Endothelial cell of umbilical vein (primary cell): ENCODE measurements around the gene CSNK1G2. TPM values are rescaled to one million over a fixed set of nuclear protein-coding genes. Genes with fewer than 3 reads are reported as not detected.

Source experiments
- BruUV-seq: library from RNA; stranded (reverse); fragments of 400-500 nt; replicated peaks from 2 replicates; lab custom pipeline; 2021; lab: Mats Ljungman, UMichigan
- CTCF ChIA-PET: fragments of 300-600, 350-600 bp; sonication (Branson Sonifier 250); formaldehyde crosslinking; loops from one replicate; lab custom pipeline; 2021; ENCODE audit warnings: antibody characterized with exemption, inconsistent platforms; lab: Charles Lee
- POLR2A ChIA-PET: fragments of 300-600, 350-600 bp; sonication (Branson Sonifier 250); formaldehyde crosslinking; loops from one replicate; lab custom pipeline; 2021; ENCODE audit warnings: antibody characterized with exemption, inconsistent platforms; lab: Charles Lee
- DNase-seq: peaks from one replicate; pipeline ENCODE4 v3.0.0-alpha.2; 2011; ENCODE audit warnings: low read depth, low spot score
- FAIRE-seq: peaks from 2 replicates; lab custom pipeline; 2011; peaks lifted over from hg19 to GRCh38; lab: Jason Lieb, UNC
- H2AFZ ChIP-seq: 2 replicates; pipeline ENCODE4 v1.6.0; 2012; ENCODE audit warnings: low read depth, low read length, control low read depth, inconsistent platforms
- H3K27ac ChIP-seq: 2 replicates; pipeline ENCODE4 v1.5.1; 2011; ENCODE audit warnings: low read depth, mild to moderate bottlenecking, control low read depth, low read length, moderate library complexity; ENCODE audit not compliant: insufficient read depth
- H3K27me3 ChIP-seq, 2 experiments: 2 replicates each; pipeline versions ENCODE4 v1.6.0 to v1.6.1; 2011; ENCODE audit warnings: low read length in 2 of 2, mixed read lengths in 1 of 2; ENCODE audit not compliant: control insufficient read depth in 2 of 2, insufficient read depth in 2 of 2
- H3K36me3 ChIP-seq, 2 experiments: 2 replicates in 1 of 2; 3 replicates in 1 of 2; pipeline ENCODE4 v1.5.1; 2011; ENCODE audit warnings: low read length in 2 of 2, mild to moderate bottlenecking in 1 of 2, moderate library complexity in 1 of 2; ENCODE audit not compliant: control insufficient read depth in 2 of 2, insufficient read depth in 2 of 2; ENCODE audit errors: extremely low read depth in 1 of 2
- H3K4me1 ChIP-seq: 3 replicates; pipeline ENCODE4 v1.5.1; 2011; ENCODE audit warnings: mild to moderate bottlenecking, low read length; ENCODE audit not compliant: control insufficient read depth, insufficient read depth; ENCODE audit errors: extremely low read depth
- H3K4me2 ChIP-seq: 2 replicates; pipeline ENCODE4 v1.6.1; 2011; ENCODE audit warnings: low read length, control low read depth, mixed read lengths; ENCODE audit not compliant: insufficient read depth
- H3K4me3 ChIP-seq, 3 experiments: fragments of 200-600 bp in 1 of 3; sonication (generic), shearing (Covaris generic) in 1 of 3; replicated peaks in 1 of 3; 2 replicates each; pipeline ENCODE4 v1.5.1; 2011 to 2016; ENCODE audit warnings: control low read depth in 3 of 3, low read length in 3 of 3, mild to moderate bottlenecking in 2 of 3, inconsistent platforms in 1 of 3, low read depth in 1 of 3, moderate library complexity in 1 of 3; ENCODE audit not compliant: insufficient read depth in 1 of 3
- H3K79me2 ChIP-seq: 2 replicates; pipeline ENCODE4 v1.6.0; 2012; ENCODE audit warnings: low read length, inconsistent platforms; ENCODE audit not compliant: control insufficient read depth, insufficient read depth
- H3K9ac ChIP-seq: replicated peaks from 2 replicates; pipeline ENCODE3; 2011; ENCODE audit warnings: low read length, control low read depth; ENCODE audit not compliant: insufficient read depth; ENCODE audit errors: extremely low read depth
- H3K9me1 ChIP-seq: replicated peaks from 3 replicates; pipeline ENCODE4 v1.6.0; 2011; ENCODE audit warnings: mild to moderate bottlenecking, low read length; ENCODE audit not compliant: control insufficient read depth, insufficient read depth; ENCODE audit errors: extremely low read depth
- H3K9me3 ChIP-seq: replicated peaks from 2 replicates; pipeline ENCODE4 v1.5.1; 2012; ENCODE audit warnings: low read length, inconsistent platforms; ENCODE audit not compliant: control insufficient read depth, insufficient read depth
- H4K20me1 ChIP-seq: replicated peaks from 2 replicates; pipeline ENCODE3; 2011; ENCODE audit warnings: mild to moderate bottlenecking, low read length; ENCODE audit not compliant: control insufficient read depth, insufficient read depth; ENCODE audit errors: extremely low read depth
- CTCF ChIP-seq, 2 donors: IDR thresholded peaks; 1 replicate in 1 of 2; 2 replicates in 1 of 2; pipeline ENCODE4 v1.5.1; 2011; ENCODE audit warnings: low read length in 2 of 2, mild to moderate bottlenecking in 2 of 2, moderate library complexity in 2 of 2, control low read depth in 1 of 2, inconsistent platforms in 1 of 2, low read depth in 1 of 2; ENCODE audit not compliant: insufficient read depth in 1 of 2; ENCODE audit errors: extremely low read depth in 1 of 2
- EZH2 ChIP-seq: IDR thresholded peaks from 2 replicates; pipeline ENCODE4 v1.6.1; 2012; ENCODE audit warnings: borderline replicate concordance, low read depth, mild to moderate bottlenecking, moderate library complexity, low read length, inconsistent platforms; ENCODE audit not compliant: severe bottlenecking
- FOS ChIP-seq: IDR thresholded peaks from 2 replicates; pipeline ENCODE4 v1.6.1; 2011; ENCODE audit warnings: mild to moderate bottlenecking, low read length, moderate library complexity, borderline replicate concordance; ENCODE audit not compliant: insufficient read depth
- GATA2 ChIP-seq: IDR thresholded peaks from 2 replicates; pipeline ENCODE4 v1.7.0; 2011; ENCODE audit warnings: low read depth, mild to moderate bottlenecking, moderate library complexity, mixed read lengths, low read length; ENCODE audit not compliant: insufficient read length, insufficient read depth
- JUN ChIP-seq: IDR thresholded peaks from 2 replicates; pipeline ENCODE4 v1.6.1; 2011; ENCODE audit warnings: borderline replicate concordance, low read depth; ENCODE audit not compliant: insufficient read length, insufficient read depth
- MAX ChIP-seq: IDR thresholded peaks from 2 replicates; pipeline ENCODE4 v1.6.1; 2011; ENCODE audit not compliant: insufficient read depth, insufficient read length
- MYC ChIP-seq: IDR thresholded peaks from one replicate; pipeline ENCODE4 v1.6.1; 2011; ENCODE audit warnings: mild to moderate bottlenecking, low read depth, low read length
- POLR2A ChIP-seq: IDR thresholded peaks from 2 replicates; pipeline ENCODE4 v1.6.1; 2012; ENCODE audit warnings: low read depth, mild to moderate bottlenecking, control low read depth, low read length
- POLR2AphosphoS5 ChIP-seq: IDR thresholded peaks from 2 replicates; pipeline ENCODE4 v1.6.1; 2012; ENCODE audit warnings: low read depth, mild to moderate bottlenecking, control low read depth, low read length, moderate library complexity; ENCODE audit not compliant: insufficient read depth
- dilution Hi-C: fragments of 300-500 bp; cut with MboI; formaldehyde crosslinking; loops from one replicate; pipeline ENCODE4 v1.15.0; 2019; ENCODE audit warnings: low sequenced_read_pairs; ENCODE audit not compliant: extremely low pct_ligation_motif_present
- intact Hi-C: fragments of 100-400 bp; cut with micrococcal nuclease; formaldehyde crosslinking; loops from one replicate; pipeline ENCODE4 v1.10.0; 2022
- polyA plus RNA-seq, 4 experiments: library from polyadenylated mRNA; depleted of rRNA in 3 of 4; stranded (reverse) in 3 of 4; unstranded in 1 of 4; fragments of >200 nt; gene quantifications; 2 replicates each; pipeline versions ENCODE4 v1.2.1 to v1.2.3, GENCODE V29; 2011 to 2012; ENCODE audit warnings: missing spikeins in 1 of 4
- total RNA-seq: library from RNA; stranded (reverse); gene quantifications from 2 replicates; pipeline ENCODE4 v1.2.3, GENCODE V29; 2021

CSNK1G2 gene
- total and polyA plus RNA-seq, 2 donors (not counting 3 experiments of a cell fraction or from before 2014, with no cell fraction given), result 96.6 to 110 TPM

- CTCF ChIA-PET, result interaction anchor here (1.1 to 1.3 kb wide), 2 partner anchors 12 to 51 kb away, joined by 3 read pairs; no protein-coding TSS in a partner anchor
- BruUV-seq, result no TSS peak
- no peaks in the 10 kb centered on the region for H3K9me3 ChIP-seq
- no peak overlapping the region for H3K4me2 ChIP-seq
- H3K27me3 ChIP-seq, result no peaks in the 10 kb centered on the region
- H3K27ac ChIP-seq, result no peak overlapping the region
- no peaks in the 10 kb centered on the region for H3K4me1 ChIP-seq
- no peak for FAIRE-seq
- TF ChIP-seq JUN, result no peak
- TF ChIP-seq POLR2AphosphoS5, result no peak
- no peak for TF ChIP-seq CTCF (IDR thresholded peaks at IDR 0.05; ENCODE audit: extremely low read depth in 1 of 2, insufficient read depth in 1 of 2, low read depth in 1 of 2, low read length in 2 of 2)
- H4K20me1 ChIP-seq, result no peaks in the 10 kb centered on the region
- no peaks in the 10 kb centered on the region for H3K9me1 ChIP-seq
- H3K36me3 ChIP-seq, result peaks cover 5 to 31% of the 10 kb centered on the region in 2 experiments
- POLR2A ChIA-PET, result no interaction called here
- H3K79me2 ChIP-seq, result peaks cover 7% of the 10 kb centered on the region
- DNase-seq, result no peak
- intact Hi-C loops, result no loop called here
- dilution Hi-C loops, result no loop called here
- no peak overlapping the region for H3K9ac ChIP-seq
- no peak overlapping the region for H3K4me3 ChIP-seq
- no peak overlapping the region for H2AFZ ChIP-seq
Measured at GRCh38 chr19:1981253-1981652, 40.3 kb downstream of the CSNK1G2 start.

GRCh38 chr19:1984357-1984756 is 43.4 kb downstream of the CSNK1G2 start:
- intact Hi-C loops, result no loop called here
- CTCF ChIA-PET, result interaction anchor here (1.2 kb wide), 1 partner anchor 85 kb away, joined by 3 read pairs; no protein-coding TSS in a partner anchor

More at GRCh38 chr19:1984357-1984756, 43.4 kb downstream of the CSNK1G2 start:
- no peak for DNase-seq
- dilution Hi-C loops, result no loop called here
- H3K9me1 ChIP-seq, result no peaks in the 10 kb centered on the region
- TF ChIP-seq EZH2 (no peak), MYC (no peak), JUN (no peak), POLR2A (no peak), MAX (no peak), CTCF (IDR thresholded peaks at IDR 0.05; ENCODE audit: extremely low read depth in 1 of 2, insufficient read depth in 1 of 2, low read depth in 1 of 2, low read length in 2 of 2) (no peak), FOS (no peak), POLR2AphosphoS5 (no peak), GATA2 (no peak)
- POLR2A ChIA-PET, result no interaction called here
- no peaks in the 10 kb centered on the region for H3K9me3 ChIP-seq
- H3K9ac ChIP-seq, result no peak overlapping the region
- H3K4me1 ChIP-seq, result no peaks in the 10 kb centered on the region
- H3K27me3 ChIP-seq, result no peaks in the 10 kb centered on the region
- H3K27ac ChIP-seq, result no peak overlapping the region
- no peak overlapping the region for H2AFZ ChIP-seq
- H3K4me3 ChIP-seq, result no peak overlapping the region
- peaks cover 12 to 49% of the 10 kb centered on the region in 2 experiments for H3K36me3 ChIP-seq
- no peak overlapping the region for H3K4me2 ChIP-seq
- no peaks in the 10 kb centered on the region for H3K79me2 ChIP-seq
- FAIRE-seq, result no peak
- no TSS peak for BruUV-seq
- H4K20me1 ChIP-seq, result no peaks in the 10 kb centered on the region
